GM21526 (cell line): ENCODE results near the gene BEND3.
"Not testable (repeated sequence)": the region's sequence is repeated elsewhere in the genome, so short reads cannot be mapped to it uniquely, and the experiment has no call there.

Experiments used
- ATAC-seq: cut with Tn5 transposase; IDR thresholded peaks from one replicate; pipeline ENCODE4 v1.9.1; 2021; ENCODE audit warnings: moderate library complexity; ENCODE audit not compliant: unreplicated experiment, low FRiP score

BEND3 gene

GRCh38 chr6:107056796-107057195 is 58.5 kb downstream of the BEND3 start:
- no peak for ATAC-seq

GRCh38 chr6:107047807-107048206 is 67.5 kb downstream of the BEND3 start:
- ATAC-seq: no peak

GRCh38 chr6:107045826-107046675 is 69.3 kb downstream of the BEND3 start:
- ATAC-seq: no peak

GRCh38 chr6:107033126-107033525 is 82.2 kb downstream of the BEND3 start:
- ATAC-seq: no peak

GRCh38 chr6:107032051-107032450 is 83.3 kb downstream of the BEND3 start:
- no peak for ATAC-seq

- no peak for ATAC-seq
Observed at GRCh38 chr6:107030151-107030550, 85.2 kb downstream of the BEND3 start.

- no peak for ATAC-seq
Observed at GRCh38 chr6:107026965-107027364, 88.3 kb downstream of the BEND3 start.

GRCh38 chr6:107021446-107022185 is 93.7 kb downstream of the BEND3 start:
- ATAC-seq: no peak

GRCh38 chr6:107020239-107020638 is 95.1 kb downstream of the BEND3 start:
- no peak for ATAC-seq

- not testable (repeated sequence) for ATAC-seq
Observed at GRCh38 chr6:107019628-107020027, 95.7 kb downstream of the BEND3 start.

- no peak for ATAC-seq
Observed at GRCh38 chr6:107019047-107019446, 96.3 kb downstream of the BEND3 start.
